Measurements from ENCODE around the gene MTHFR.

- TF ChIP-seq POLR2AphosphoS5 (IDR thresholded peaks at IDR 0.05) (no peak), CTCF (IDR thresholded peaks at IDR 0.05) (no peak), EP300 (IDR thresholded peaks at IDR 0.05) (no peak)
Observed at GRCh38 chr1:11738783-11739182, 67.0 kb downstream of the MTHFR start.

Measured in gastroesophageal sphincter (tissue), 3 donors.